Caco-2 (cell line): ENCODE data around the gene IL12A. TPM values are rescaled to one million over a fixed set of nuclear protein-coding genes. Genes with fewer than 3 reads are reported as not detected.

Source experiments
- BruUV-seq: library from RNA; stranded (reverse); fragments of 400-500 nt; replicated peaks from 2 replicates; lab custom pipeline; 2021; lab: Mats Ljungman, UMichigan
- CTCF ChIA-PET: fragments of 300-600 bp; sonication (Branson Sonifier 250); formaldehyde crosslinking; loops from one replicate; lab custom pipeline; 2022; ENCODE audit warnings: antibody characterized with exemption; lab: Charles Lee
- POLR2A ChIA-PET: fragments of 300-600 bp; sonication (Branson Sonifier 250); formaldehyde crosslinking; loops from one replicate; lab custom pipeline; 2022; ENCODE audit warnings: antibody characterized with exemption; lab: Charles Lee
- DNase-seq, 2 experiments: peaks; one replicate each; pipeline versions ENCODE4 v3.0.0 to v3.0.0-alpha.2; 2020 to 2022
- H3K27me3 ChIP-seq: replicated peaks from 2 replicates; pipeline ENCODE4 v1.6.0; 2011; ENCODE audit warnings: low read length; ENCODE audit not compliant: control insufficient read depth, insufficient read depth
- H3K36me3 ChIP-seq: 2 replicates; pipeline ENCODE4 v1.5.1; 2011; ENCODE audit warnings: low read length; ENCODE audit not compliant: control insufficient read depth, insufficient read depth
- H3K4me1 ChIP-seq: fragments of 250-450 bp; sonication (Bioruptor Pico); 2 replicates; pipeline ENCODE4 v1.5.1; 2020; ENCODE audit warnings: mild to moderate bottlenecking
- H3K4me3 ChIP-seq: 2 replicates; pipeline ENCODE4 v1.5.1; 2011; ENCODE audit warnings: low read depth, mild to moderate bottlenecking, control low read depth, low read length
- H3K9me3 ChIP-seq: fragments of 250-450 bp; sonication (Bioruptor Pico); 2 replicates; pipeline ENCODE4 v1.5.1; 2020; ENCODE audit warnings: mild to moderate bottlenecking, moderate library complexity
- H3K27ac Mint-ChIP-seq: one replicate; pipeline ENCODE4 v1.8.0; 2022; ENCODE audit warnings: mixed read lengths; ENCODE audit not compliant: unreplicated experiment
- H3K27me3 Mint-ChIP-seq: one replicate; pipeline ENCODE4 v1.8.0; 2022; ENCODE audit warnings: mixed read lengths; ENCODE audit not compliant: insufficient read depth, unreplicated experiment
- H3K36me3 Mint-ChIP-seq: one replicate; pipeline ENCODE4 v1.8.0; 2022; ENCODE audit warnings: mild to moderate bottlenecking, mixed read lengths; ENCODE audit not compliant: insufficient read depth, unreplicated experiment
- H3K4me1 Mint-ChIP-seq: one replicate; pipeline ENCODE4 v1.8.0; 2022; ENCODE audit warnings: low read depth, mixed read lengths; ENCODE audit not compliant: unreplicated experiment
- H3K4me3 Mint-ChIP-seq: one replicate; pipeline ENCODE4 v1.8.0; 2022; ENCODE audit warnings: mild to moderate bottlenecking, moderate library complexity, mixed read lengths; ENCODE audit not compliant: unreplicated experiment
- H3K9me3 Mint-ChIP-seq: one replicate; pipeline ENCODE4 v1.8.0; 2022; ENCODE audit warnings: mixed read lengths; ENCODE audit not compliant: unreplicated experiment
- intact Hi-C: fragments of 100-400 bp; cut with micrococcal nuclease; formaldehyde crosslinking; loops from one replicate; pipeline ENCODE4 v1.10.0; 2022; ENCODE audit not compliant: unreplicated experiment
- total RNA-seq: library from RNA; stranded (reverse); gene quantifications from 2 replicates; pipeline ENCODE4 v1.2.3, GENCODE V29; 2022
- TF ChIP-seq, protein P1 (sequence below), 2 experiments: fragments of 200-600 bp in 1 of 2; IDR thresholded peaks; 1 replicate in 1 of 2; 2 replicates in 1 of 2; pipeline versions ENCODE4 v1.5.1 to v1.8.0; 2011 to 2022; ENCODE audit warnings: antibody characterized with exemption in 1 of 2, control low read depth in 1 of 2, inconsistent platforms in 1 of 2, low read depth in 1 of 2, low read length in 1 of 2, mild to moderate bottlenecking in 1 of 2, moderate library complexity in 1 of 2; ENCODE audit not compliant: insufficient read depth in 1 of 2, severe bottlenecking in 1 of 2, unreplicated experiment in 1 of 2

The IL12A gene
- total RNA-seq, 1 experiment from 2014 or later: 0.95 TPM

- Histone ChIP-seq H3K27me3 (no peaks in the 10 kb centered on the region), H3K4me3 (no peak overlapping the region), H3K9me3 (0 out of 2 replicates have a peak, but pooled peaks cover 5% of the 10 kb centered on the region), H3K36me3 (no peaks in the 10 kb centered on the region), H3K4me1 (peaks cover 6% of the 10 kb centered on the region; the same call in 1 of the 2 replicates)
- BruUV-seq: no TSS peak
- H3K27me3 Mint-ChIP-seq: no peaks in the 10 kb centered on the region
- POLR2A ChIA-PET: no interaction called here
- intact Hi-C loops: no loop called here
- TF ChIP-seq, protein P1, sequence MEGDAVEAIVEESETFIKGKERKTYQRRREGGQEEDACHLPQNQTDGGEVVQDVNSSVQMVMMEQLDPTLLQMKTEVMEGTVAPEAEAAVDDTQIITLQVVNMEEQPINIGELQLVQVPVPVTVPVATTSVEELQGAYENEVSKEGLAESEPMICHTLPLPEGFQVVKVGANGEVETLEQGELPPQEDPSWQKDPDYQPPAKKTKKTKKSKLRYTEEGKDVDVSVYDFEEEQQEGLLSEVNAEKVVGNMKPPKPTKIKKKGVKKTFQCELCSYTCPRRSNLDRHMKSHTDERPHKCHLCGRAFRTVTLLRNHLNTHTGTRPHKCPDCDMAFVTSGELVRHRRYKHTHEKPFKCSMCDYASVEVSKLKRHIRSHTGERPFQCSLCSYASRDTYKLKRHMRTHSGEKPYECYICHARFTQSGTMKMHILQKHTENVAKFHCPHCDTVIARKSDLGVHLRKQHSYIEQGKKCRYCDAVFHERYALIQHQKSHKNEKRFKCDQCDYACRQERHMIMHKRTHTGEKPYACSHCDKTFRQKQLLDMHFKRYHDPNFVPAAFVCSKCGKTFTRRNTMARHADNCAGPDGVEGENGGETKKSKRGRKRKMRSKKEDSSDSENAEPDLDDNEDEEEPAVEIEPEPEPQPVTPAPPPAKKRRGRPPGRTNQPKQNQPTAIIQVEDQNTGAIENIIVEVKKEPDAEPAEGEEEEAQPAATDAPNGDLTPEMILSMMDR (IDR thresholded peaks at IDR 0.05; ENCODE audit: insufficient read depth in 1 of 2, low read depth in 1 of 2, low read length in 1 of 2, severe bottlenecking in 1 of 2, unreplicated experiment in 1 of 2): peak in 1 of 2 experiments; percentile 29
- H3K9me3 Mint-ChIP-seq: no peaks in the 10 kb centered on the region
- peaks cover 8% of the 10 kb centered on the region for H3K4me1 Mint-ChIP-seq
- H3K27ac Mint-ChIP-seq: no peak overlapping the region
- H3K36me3 Mint-ChIP-seq: no peaks in the 10 kb centered on the region
- no peak for DNase-seq
- CTCF ChIA-PET: interaction anchor here (0.8 to 1.4 kb wide), 5 partner anchors 8 to 98 kb away, joined by 3 to 15 read pairs (median 3); no protein-coding TSS in a partner anchor
- no peak overlapping the region for H3K4me3 Mint-ChIP-seq
These were observed 6.1 kb upstream of the IL12A start for GRCh38 chr3:159982442-159982974.

DNA sequence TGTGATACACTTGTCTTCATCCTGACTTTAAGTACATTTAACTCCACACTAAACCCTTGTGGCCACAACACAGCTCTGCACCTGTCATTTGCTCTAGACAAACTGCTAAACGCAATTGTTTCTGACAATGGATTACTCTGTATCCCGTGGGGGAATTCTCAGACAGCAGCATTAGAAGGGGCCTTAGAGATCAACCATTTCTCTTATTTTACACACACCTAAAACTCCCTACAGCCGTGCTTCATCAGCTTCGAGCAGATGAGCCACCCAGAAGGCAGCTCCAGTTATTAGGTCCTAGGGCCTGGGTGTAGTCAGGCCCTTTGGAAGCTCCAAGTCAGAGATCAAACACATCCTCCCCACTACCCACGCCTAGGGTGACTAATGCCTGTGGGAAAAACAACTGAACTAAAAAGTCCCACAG is 1.3 kb upstream of the IL12A start:
- no TSS peak for BruUV-seq
- Mint-ChIP-seq H3K4me3 (no peak overlapping the region), H3K27me3 (no peaks in the 10 kb centered on the region), H3K36me3 (no peaks in the 10 kb centered on the region), H3K9me3 (peaks cover 9% of the 10 kb centered on the region), H3K27ac (no peak overlapping the region), H3K4me1 (peaks cover 12% of the 10 kb centered on the region)
- Histone ChIP-seq H3K4me1 (peaks cover 4% of the 10 kb centered on the region), H3K36me3 (no peaks in the 10 kb centered on the region), H3K9me3 (0 out of 2 replicates have a peak, but pooled peaks cover 5% of the 10 kb centered on the region), H3K4me3 (no peak overlapping the region), H3K27me3 (no peaks in the 10 kb centered on the region)
- CTCF ChIA-PET: interaction anchor here (0.7 to 4.1 kb wide), 3 partner anchors 9 to 203 kb away, joined by 3 to 28 read pairs (median 4); no protein-coding TSS in a partner anchor
- TF ChIP-seq, protein P1 (IDR thresholded peaks at IDR 0.05; ENCODE audit: insufficient read depth in 1 of 2, low read depth in 1 of 2, low read length in 1 of 2, severe bottlenecking in 1 of 2, unreplicated experiment in 1 of 2): peak in 1 of 2 experiments; percentile 20
- POLR2A ChIA-PET: no interaction called here
- DNase-seq: no peak
- intact Hi-C loops: loop anchor here (5.0 kb wide), 2 partner anchors 100 to 500 kb away; no protein-coding TSS in a partner anchor

GRCh38 chr3:159989973-159990846 is 1.6 kb downstream of the IL12A start:
- H3K9me3 ChIP-seq: 0 out of 2 replicates have a peak, but pooled peaks cover 5% of the 10 kb centered on the region
- Mint-ChIP-seq H3K4me3 (peak overlapping the region; percentile 54), H3K27me3 (no peaks in the 10 kb centered on the region), H3K36me3 (no peaks in the 10 kb centered on the region), H3K9me3 (peaks cover 9% of the 10 kb centered on the region), H3K4me1 (peaks cover 18% of the 10 kb centered on the region), H3K27ac (no peak overlapping the region)
- peaks cover 11% of the 10 kb centered on the region for H3K4me1 ChIP-seq
- TF ChIP-seq, protein P1 (IDR thresholded peaks at IDR 0.05; ENCODE audit: insufficient read depth in 1 of 2, low read depth in 1 of 2, low read length in 1 of 2, severe bottlenecking in 1 of 2, unreplicated experiment in 1 of 2): no peak
- H3K36me3 ChIP-seq: no peaks in the 10 kb centered on the region
- POLR2A ChIA-PET: no interaction called here
- intact Hi-C loops: loop anchor here (5.0 kb wide), 2 partner anchors 103 to 497 kb away; no protein-coding TSS in a partner anchor
- CTCF ChIA-PET: interaction anchor here (0.9 to 4.1 kb wide), 3 partner anchors 8 to 13 kb away, joined by 3 to 28 read pairs (median 7); no protein-coding TSS in a partner anchor
- no peak for DNase-seq
- no peak overlapping the region for H3K4me3 ChIP-seq
- H3K27me3 ChIP-seq: no peaks in the 10 kb centered on the region
- BruUV-seq: no TSS peak
